Measurements from ENCODE around the gene EMP2. TPM values are rescaled to one million over a fixed set of nuclear protein-coding genes. Genes with fewer than 3 reads are reported as not detected.

The EMP2 gene
- total RNA-seq, 6 experiments from 2014 or later: 38.5 to 95.6 (median 58.4) TPM

GRCh38 chr16:10587622-10588021, 7.2 kb upstream of the EMP2 start:
- 60% methylated on average over 2 of the region's 2 CpGs for WGBS (ENCODE audit: insufficient coverage, low coverage, low lambda C conversion rate, missing lambda C conversion rate)
- intact Hi-C loops (cut with DNase I): no loop called here
- DNase-seq: no peak
- Histone ChIP-seq H3K36me3 (no peaks in the 10 kb centered on the region), H3K27ac (no peak overlapping the region), H3K4me1 (no peaks in the 10 kb centered on the region), H3K4me3 (no peak overlapping the region), H3K27me3 (no peaks in the 10 kb centered on the region), H3K9me3 (no peaks in the 10 kb centered on the region)
- ATAC-seq: no peak
- TF ChIP-seq POLR2A (IDR thresholded peaks at IDR 0.05) (no peak), CTCF (IDR thresholded peaks at IDR 0.05) (no peak)

- DNase-seq (no peak), ATAC-seq (no peak)
- no peaks in the 10 kb centered on the region for H3K27me3 ChIP-seq
- intact Hi-C loops (cut with DNase I): no loop called here
- H3K9me3 ChIP-seq: no peaks in the 10 kb centered on the region
- WGBS (ENCODE audit: insufficient coverage, low coverage, low lambda C conversion rate, missing lambda C conversion rate): 67% methylated on average over 4 of the region's 5 CpGs
- no peak overlapping the region for H3K27ac ChIP-seq
- H3K4me3 ChIP-seq: no peak overlapping the region
- TF ChIP-seq POLR2A (IDR thresholded peaks at IDR 0.05): no peak
- no peak for TF ChIP-seq CTCF (IDR thresholded peaks at IDR 0.05)
- H3K4me1 ChIP-seq: no peaks in the 10 kb centered on the region
- no peaks in the 10 kb centered on the region for H3K36me3 ChIP-seq
These were observed 4.6 kb upstream of the EMP2 start for GRCh38 chr16:10584981-10585438.

- ATAC-seq: no peak
- H3K27me3 ChIP-seq: no peaks in the 10 kb centered on the region
- no peak overlapping the region for H3K27ac ChIP-seq
- TF ChIP-seq POLR2A (IDR thresholded peaks at IDR 0.05) (no peak), CTCF (IDR thresholded peaks at IDR 0.05) (no peak)
- H3K4me1 ChIP-seq: no peaks in the 10 kb centered on the region
- no peaks in the 10 kb centered on the region for H3K36me3 ChIP-seq
- WGBS (ENCODE audit: insufficient coverage, low coverage, low lambda C conversion rate, missing lambda C conversion rate): 75% methylated on average over 4 of the region's 4 CpGs
- no peak for DNase-seq
- H3K9me3 ChIP-seq: no peaks in the 10 kb centered on the region
- H3K4me3 ChIP-seq: no peak overlapping the region
- intact Hi-C loops (cut with DNase I): no loop called here
These were observed 2.9 kb upstream of the EMP2 start for GRCh38 chr16:10583269-10583668.

- no peaks in the 10 kb centered on the region for H3K4me1 ChIP-seq
- H3K36me3 ChIP-seq: no peaks in the 10 kb centered on the region
- no peak for TF ChIP-seq POLR2A (IDR thresholded peaks at IDR 0.05)
- no peak for TF ChIP-seq CTCF (IDR thresholded peaks at IDR 0.05)
- 45% methylated on average over 2 of the region's 2 CpGs for WGBS (ENCODE audit: insufficient coverage, low coverage, low lambda C conversion rate, missing lambda C conversion rate)
- DNase-seq (no peak), ATAC-seq (no peak)
- H3K27ac ChIP-seq: no peak overlapping the region
- intact Hi-C loops (cut with DNase I): no loop called here
- no peak overlapping the region for H3K4me3 ChIP-seq
- no peaks in the 10 kb centered on the region for H3K27me3 ChIP-seq
- no peaks in the 10 kb centered on the region for H3K9me3 ChIP-seq
These were observed 1.1 kb upstream of the EMP2 start for GRCh38 chr16:10581507-10581906.

- ATAC-seq (no peak), DNase-seq (no peak)
- 14% methylated on average over 6 of the region's 7 CpGs for WGBS (ENCODE audit: insufficient coverage, low coverage, low lambda C conversion rate, missing lambda C conversion rate)
- H3K4me1 ChIP-seq: no peaks in the 10 kb centered on the region
- TF ChIP-seq POLR2A (IDR thresholded peaks at IDR 0.05) (no peak), CTCF (IDR thresholded peaks at IDR 0.05) (no peak)
- no peaks in the 10 kb centered on the region for H3K36me3 ChIP-seq
- intact Hi-C loops (cut with DNase I): no loop called here
- peak overlapping the region; percentile 67 to 74 (median 74) for H3K27ac ChIP-seq
- H3K27me3 ChIP-seq: no peaks in the 10 kb centered on the region
- no peaks in the 10 kb centered on the region for H3K9me3 ChIP-seq
- peak overlapping the region; percentile 79 to 96 (median 84) for H3K4me3 ChIP-seq
These were observed 467 bp upstream of the EMP2 start for GRCh38 chr16:10580883-10581247.
